Endothelial cell of umbilical vein (primary cell): Measurements from ENCODE around the gene AFDN. TPM values are rescaled to one million over a fixed set of nuclear protein-coding genes. Genes with fewer than 3 reads are reported as not detected.

Experiments used
- BruUV-seq: library from RNA; stranded (reverse); fragments of 400-500 nt; replicated peaks from 2 replicates; lab custom pipeline; 2021; lab: Mats Ljungman, UMichigan
- CTCF ChIA-PET: fragments of 300-600, 350-600 bp; sonication (Branson Sonifier 250); formaldehyde crosslinking; loops from one replicate; lab custom pipeline; 2021; ENCODE audit warnings: antibody characterized with exemption, inconsistent platforms; lab: Charles Lee
- POLR2A ChIA-PET: fragments of 300-600, 350-600 bp; sonication (Branson Sonifier 250); formaldehyde crosslinking; loops from one replicate; lab custom pipeline; 2021; ENCODE audit warnings: antibody characterized with exemption, inconsistent platforms; lab: Charles Lee
- DNase-seq: peaks from one replicate; pipeline ENCODE4 v3.0.0-alpha.2; 2011; ENCODE audit warnings: low read depth, low spot score
- FAIRE-seq: peaks from 2 replicates; lab custom pipeline; 2011; peaks lifted over from hg19 to GRCh38; lab: Jason Lieb, UNC
- H2AFZ ChIP-seq: 2 replicates; pipeline ENCODE4 v1.6.0; 2012; ENCODE audit warnings: low read depth, low read length, control low read depth, inconsistent platforms
- H3K27ac ChIP-seq: 2 replicates; pipeline ENCODE4 v1.5.1; 2011; ENCODE audit warnings: low read depth, mild to moderate bottlenecking, control low read depth, low read length, moderate library complexity; ENCODE audit not compliant: insufficient read depth
- H3K27me3 ChIP-seq, 2 experiments: 2 replicates each; pipeline versions ENCODE4 v1.6.0 to v1.6.1; 2011; ENCODE audit warnings: low read length in 2 of 2, mixed read lengths in 1 of 2; ENCODE audit not compliant: control insufficient read depth in 2 of 2, insufficient read depth in 2 of 2
- H3K36me3 ChIP-seq, 2 experiments: 2 replicates in 1 of 2; 3 replicates in 1 of 2; pipeline ENCODE4 v1.5.1; 2011; ENCODE audit warnings: low read length in 2 of 2, mild to moderate bottlenecking in 1 of 2, moderate library complexity in 1 of 2; ENCODE audit not compliant: control insufficient read depth in 2 of 2, insufficient read depth in 2 of 2; ENCODE audit errors: extremely low read depth in 1 of 2
- H3K4me1 ChIP-seq: 3 replicates; pipeline ENCODE4 v1.5.1; 2011; ENCODE audit warnings: mild to moderate bottlenecking, low read length; ENCODE audit not compliant: control insufficient read depth, insufficient read depth; ENCODE audit errors: extremely low read depth
- H3K4me2 ChIP-seq: 2 replicates; pipeline ENCODE4 v1.6.1; 2011; ENCODE audit warnings: low read length, control low read depth, mixed read lengths; ENCODE audit not compliant: insufficient read depth
- H3K4me3 ChIP-seq, 3 experiments: fragments of 200-600 bp in 1 of 3; sonication (generic), shearing (Covaris generic) in 1 of 3; replicated peaks in 1 of 3; 2 replicates each; pipeline ENCODE4 v1.5.1; 2011 to 2016; ENCODE audit warnings: control low read depth in 3 of 3, low read length in 3 of 3, mild to moderate bottlenecking in 2 of 3, inconsistent platforms in 1 of 3, low read depth in 1 of 3, moderate library complexity in 1 of 3; ENCODE audit not compliant: insufficient read depth in 1 of 3
- H3K79me2 ChIP-seq: 2 replicates; pipeline ENCODE4 v1.6.0; 2012; ENCODE audit warnings: low read length, inconsistent platforms; ENCODE audit not compliant: control insufficient read depth, insufficient read depth
- H3K9ac ChIP-seq: replicated peaks from 2 replicates; pipeline ENCODE3; 2011; ENCODE audit warnings: low read length, control low read depth; ENCODE audit not compliant: insufficient read depth; ENCODE audit errors: extremely low read depth
- H3K9me1 ChIP-seq: replicated peaks from 3 replicates; pipeline ENCODE4 v1.6.0; 2011; ENCODE audit warnings: mild to moderate bottlenecking, low read length; ENCODE audit not compliant: control insufficient read depth, insufficient read depth; ENCODE audit errors: extremely low read depth
- H3K9me3 ChIP-seq: replicated peaks from 2 replicates; pipeline ENCODE4 v1.5.1; 2012; ENCODE audit warnings: low read length, inconsistent platforms; ENCODE audit not compliant: control insufficient read depth, insufficient read depth
- H4K20me1 ChIP-seq: replicated peaks from 2 replicates; pipeline ENCODE3; 2011; ENCODE audit warnings: mild to moderate bottlenecking, low read length; ENCODE audit not compliant: control insufficient read depth, insufficient read depth; ENCODE audit errors: extremely low read depth
- EZH2 ChIP-seq: IDR thresholded peaks from 2 replicates; pipeline ENCODE4 v1.6.1; 2012; ENCODE audit warnings: borderline replicate concordance, low read depth, mild to moderate bottlenecking, moderate library complexity, low read length, inconsistent platforms; ENCODE audit not compliant: severe bottlenecking
- FOS ChIP-seq: IDR thresholded peaks from 2 replicates; pipeline ENCODE4 v1.6.1; 2011; ENCODE audit warnings: mild to moderate bottlenecking, low read length, moderate library complexity, borderline replicate concordance; ENCODE audit not compliant: insufficient read depth
- GATA2 ChIP-seq: IDR thresholded peaks from 2 replicates; pipeline ENCODE4 v1.7.0; 2011; ENCODE audit warnings: low read depth, mild to moderate bottlenecking, moderate library complexity, mixed read lengths, low read length; ENCODE audit not compliant: insufficient read length, insufficient read depth
- JUN ChIP-seq: IDR thresholded peaks from 2 replicates; pipeline ENCODE4 v1.6.1; 2011; ENCODE audit warnings: borderline replicate concordance, low read depth; ENCODE audit not compliant: insufficient read length, insufficient read depth
- MAX ChIP-seq: IDR thresholded peaks from 2 replicates; pipeline ENCODE4 v1.6.1; 2011; ENCODE audit not compliant: insufficient read depth, insufficient read length
- MYC ChIP-seq: IDR thresholded peaks from one replicate; pipeline ENCODE4 v1.6.1; 2011; ENCODE audit warnings: mild to moderate bottlenecking, low read depth, low read length
- POLR2A ChIP-seq: IDR thresholded peaks from 2 replicates; pipeline ENCODE4 v1.6.1; 2012; ENCODE audit warnings: low read depth, mild to moderate bottlenecking, control low read depth, low read length
- POLR2AphosphoS5 ChIP-seq: IDR thresholded peaks from 2 replicates; pipeline ENCODE4 v1.6.1; 2012; ENCODE audit warnings: low read depth, mild to moderate bottlenecking, control low read depth, low read length, moderate library complexity; ENCODE audit not compliant: insufficient read depth
- dilution Hi-C: fragments of 300-500 bp; cut with MboI; formaldehyde crosslinking; loops from one replicate; pipeline ENCODE4 v1.15.0; 2019; ENCODE audit warnings: low sequenced_read_pairs; ENCODE audit not compliant: extremely low pct_ligation_motif_present
- intact Hi-C: fragments of 100-400 bp; cut with micrococcal nuclease; formaldehyde crosslinking; loops from one replicate; pipeline ENCODE4 v1.10.0; 2022
- polyA plus RNA-seq, 4 experiments: library from polyadenylated mRNA; depleted of rRNA in 3 of 4; stranded (reverse) in 3 of 4; unstranded in 1 of 4; fragments of >200 nt; gene quantifications; 2 replicates each; pipeline versions ENCODE4 v1.2.1 to v1.2.3, GENCODE V29; 2011 to 2012; ENCODE audit warnings: missing spikeins in 1 of 4
- total RNA-seq: library from RNA; stranded (reverse); gene quantifications from 2 replicates; pipeline ENCODE4 v1.2.3, GENCODE V29; 2021
- TF ChIP-seq, protein P1 (sequence below), 2 donors: IDR thresholded peaks; 1 replicate in 1 of 2; 2 replicates in 1 of 2; pipeline ENCODE4 v1.5.1; 2011; ENCODE audit warnings: low read length in 2 of 2, mild to moderate bottlenecking in 2 of 2, moderate library complexity in 2 of 2, control low read depth in 1 of 2, inconsistent platforms in 1 of 2, low read depth in 1 of 2; ENCODE audit not compliant: insufficient read depth in 1 of 2; ENCODE audit errors: extremely low read depth in 1 of 2

Gene AFDN
- total and polyA plus RNA-seq, 2 donors (not counting 3 experiments of a cell fraction or from before 2014, with no cell fraction given): 31.0 to 134 TPM

DNA sequence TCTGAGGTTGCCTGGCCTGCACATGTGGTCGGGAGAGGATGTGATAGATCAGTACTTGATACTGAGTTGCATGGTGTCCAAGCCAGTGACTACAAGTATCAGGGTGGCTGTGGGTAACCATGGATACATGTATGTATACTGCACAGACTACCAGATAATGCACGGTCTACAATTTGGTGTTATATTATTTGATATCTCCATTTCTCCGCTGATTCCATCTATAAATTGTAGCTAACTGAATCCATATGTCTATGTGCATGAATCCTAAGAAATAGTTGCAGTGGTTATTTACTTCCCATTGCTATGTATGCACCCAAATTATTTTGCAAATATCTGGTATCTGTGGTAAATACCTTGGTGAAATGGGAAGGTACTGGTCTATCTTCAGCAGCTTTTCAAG lies 87.0 kb downstream of the AFDN start:
- POLR2A ChIA-PET: no interaction called here
- BruUV-seq: no TSS peak
- dilution Hi-C loops: no loop called here

More for the DNA sequence above, 87.0 kb downstream of the AFDN start:
- Histone ChIP-seq H3K9me1 (no peaks in the 10 kb centered on the region), H2AFZ (no peak overlapping the region), H3K9ac (no peak overlapping the region), H3K4me1 (no peaks in the 10 kb centered on the region), H3K27me3 (no peaks in the 10 kb centered on the region), H3K27ac (no peak overlapping the region), H3K36me3 (peaks cover 15 to 18% of the 10 kb centered on the region in 2 experiments), H4K20me1 (no peaks in the 10 kb centered on the region), H3K4me2 (no peak overlapping the region), H3K4me3 (no peak overlapping the region), H3K79me2 (no peaks in the 10 kb centered on the region), H3K9me3 (no peaks in the 10 kb centered on the region)
- DNase-seq: no peak
- no peak for FAIRE-seq
- CTCF ChIA-PET: interaction anchor here (1.2 kb wide), 1 partner anchor 428 kb away, joined by 4 read pairs; no protein-coding TSS in a partner anchor
- intact Hi-C loops: no loop called here
- TF ChIP-seq GATA2 (no peak), MYC (no peak), MAX (no peak), POLR2A (no peak), EZH2 (no peak), FOS (no peak), POLR2AphosphoS5 (no peak), JUN (no peak)
- TF ChIP-seq, protein P1, sequence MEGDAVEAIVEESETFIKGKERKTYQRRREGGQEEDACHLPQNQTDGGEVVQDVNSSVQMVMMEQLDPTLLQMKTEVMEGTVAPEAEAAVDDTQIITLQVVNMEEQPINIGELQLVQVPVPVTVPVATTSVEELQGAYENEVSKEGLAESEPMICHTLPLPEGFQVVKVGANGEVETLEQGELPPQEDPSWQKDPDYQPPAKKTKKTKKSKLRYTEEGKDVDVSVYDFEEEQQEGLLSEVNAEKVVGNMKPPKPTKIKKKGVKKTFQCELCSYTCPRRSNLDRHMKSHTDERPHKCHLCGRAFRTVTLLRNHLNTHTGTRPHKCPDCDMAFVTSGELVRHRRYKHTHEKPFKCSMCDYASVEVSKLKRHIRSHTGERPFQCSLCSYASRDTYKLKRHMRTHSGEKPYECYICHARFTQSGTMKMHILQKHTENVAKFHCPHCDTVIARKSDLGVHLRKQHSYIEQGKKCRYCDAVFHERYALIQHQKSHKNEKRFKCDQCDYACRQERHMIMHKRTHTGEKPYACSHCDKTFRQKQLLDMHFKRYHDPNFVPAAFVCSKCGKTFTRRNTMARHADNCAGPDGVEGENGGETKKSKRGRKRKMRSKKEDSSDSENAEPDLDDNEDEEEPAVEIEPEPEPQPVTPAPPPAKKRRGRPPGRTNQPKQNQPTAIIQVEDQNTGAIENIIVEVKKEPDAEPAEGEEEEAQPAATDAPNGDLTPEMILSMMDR (IDR thresholded peaks at IDR 0.05; ENCODE audit: extremely low read depth in 1 of 2, insufficient read depth in 1 of 2, low read depth in 1 of 2, low read length in 2 of 2): no peak
